HuH-7 (cell line): Measurements from ENCODE around the gene CYP46A1.
A peak's percentile ranks its signal among the peaks of the same experiment; 100 is the strongest.

Experiments
- DNase-seq: peaks from one replicate; pipeline ENCODE4 v3.0.0; 2011; ENCODE audit warnings: low spot score

Gene CYP46A1

GRCh38 chr14:99729991-99730875, 46.1 kb downstream of the CYP46A1 start:
- DNase-seq, result peak; percentile 96

- no peak for DNase-seq
Observed at GRCh38 chr14:99730876-99731546, 46.9 kb downstream of the CYP46A1 start.

GRCh38 chr14:99731547-99732435, 47.7 kb downstream of the CYP46A1 start:
- DNase-seq, result no peak

- DNase-seq, result no peak
Observed at GRCh38 chr14:99732436-99733210, 48.5 kb downstream of the CYP46A1 start.

GRCh38 chr14:99733211-99733539, 49.1 kb downstream of the CYP46A1 start:
- no peak for DNase-seq

- no peak for DNase-seq
Observed at GRCh38 chr14:99733540-99734405, 49.7 kb downstream of the CYP46A1 start.

GRCh38 chr14:99734406-99735051, 50.4 kb downstream of the CYP46A1 start:
- no peak for DNase-seq

GRCh38 chr14:99735189-99736135, 51.4 kb downstream of the CYP46A1 start:
- no peak for DNase-seq

- no peak for DNase-seq
Observed at GRCh38 chr14:99736603-99737371, 52.7 kb downstream of the CYP46A1 start.

- DNase-seq, result no peak
Observed at GRCh38 chr14:99737451-99737951, 53.4 kb downstream of the CYP46A1 start.

- no peak for DNase-seq
Observed at GRCh38 chr14:99737956-99738667, 54.0 kb downstream of the CYP46A1 start.

- DNase-seq, result no peak
Observed at GRCh38 chr14:99740411-99740810, 56.3 kb downstream of the CYP46A1 start.

- no peak for DNase-seq
Observed at GRCh38 chr14:99741227-99741976, 57.3 kb downstream of the CYP46A1 start.

- no peak for DNase-seq
Observed at GRCh38 chr14:99742074-99742473, 58.0 kb downstream of the CYP46A1 start.

GRCh38 chr14:99742509-99743487, 58.7 kb downstream of the CYP46A1 start:
- DNase-seq, result no peak
